SW 1271 (cell line): Measurements from ENCODE around the gene SLC9C2.
A peak's percentile ranks its signal among the peaks of the same experiment; 100 is the strongest.
"Not testable (repeated sequence)": the region's sequence is repeated elsewhere in the genome, so short reads cannot be mapped to it uniquely, and the experiment has no call there.

Experiments used
- DNase-seq, 2 experiments: peaks; one replicate each; lab custom pipeline; 2025; lab: John Stamatoyannopoulos, UW

The SLC9C2 gene

DNA sequence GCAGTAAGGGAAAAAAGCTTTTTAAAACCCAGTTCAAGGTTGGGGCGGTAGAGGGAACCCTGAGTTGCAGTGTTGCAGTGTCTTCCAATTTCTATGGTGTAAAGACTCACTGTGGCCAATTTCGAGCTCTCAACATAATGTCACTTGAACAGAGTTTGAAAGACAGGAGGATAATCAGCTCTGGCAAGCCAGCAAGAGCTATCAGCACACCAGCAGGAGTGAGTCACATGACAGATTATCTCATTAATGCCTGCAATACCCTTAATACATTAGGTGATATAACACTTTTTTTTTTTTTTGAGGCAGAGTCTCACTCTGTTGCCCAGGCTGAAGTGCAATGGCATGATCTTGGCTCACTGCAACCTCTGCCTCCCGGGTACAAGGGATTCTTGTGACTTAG, 22.8 kb downstream of the SLC9C2 start:
- DNase-seq = no peak

DNA sequence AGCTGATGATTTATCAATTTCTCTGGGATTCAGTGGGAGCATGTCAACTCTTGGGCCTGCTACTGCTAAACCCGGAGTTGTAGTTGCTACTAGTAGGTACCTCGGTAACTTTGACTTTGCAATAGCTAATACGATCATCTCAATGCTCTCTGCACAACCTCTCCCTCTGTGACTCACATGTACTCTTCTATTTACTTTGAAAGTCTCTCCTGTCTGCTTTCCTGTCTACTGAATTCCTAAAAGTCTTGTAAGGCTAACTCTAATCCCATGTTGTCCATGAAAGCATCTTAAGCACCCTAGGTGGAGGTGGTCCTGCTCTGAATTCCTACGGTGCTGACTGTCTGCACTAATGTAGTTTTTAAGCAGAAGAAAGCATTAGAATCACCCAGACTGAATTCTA, 29.3 kb downstream of the SLC9C2 start:
- DNase-seq = no peak

DNA sequence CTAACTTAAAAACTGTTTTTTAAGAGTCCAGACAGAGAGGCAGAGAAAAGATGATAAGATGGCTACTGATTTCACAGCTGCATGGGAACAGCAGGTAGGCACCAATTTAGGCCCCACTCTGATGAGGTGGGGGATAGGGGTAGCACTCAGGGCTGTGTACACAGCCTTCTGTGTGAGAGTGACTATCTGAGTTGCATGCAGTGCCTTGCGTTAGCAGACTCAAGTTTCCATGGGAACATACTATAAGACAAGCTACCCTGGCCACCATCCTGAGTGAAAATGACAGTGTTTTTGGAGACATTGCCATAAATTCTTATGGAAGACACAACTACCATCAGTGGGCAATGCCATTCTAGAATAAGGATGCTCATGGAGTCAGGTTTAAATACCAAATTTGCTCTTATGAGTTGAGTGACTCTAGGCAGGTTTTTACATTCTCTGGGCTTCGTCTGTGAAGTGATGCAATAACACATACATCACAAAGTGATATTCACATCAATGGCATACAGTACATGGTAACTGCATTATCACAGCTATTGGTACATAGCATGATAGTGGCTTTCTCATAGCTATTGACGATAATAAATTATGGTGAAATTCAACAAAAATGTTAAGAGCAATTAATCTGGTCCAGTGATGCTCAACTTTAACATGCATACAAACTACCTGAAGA, 30.5 kb downstream of the SLC9C2 start:
- DNase-seq = no peak

DNA sequence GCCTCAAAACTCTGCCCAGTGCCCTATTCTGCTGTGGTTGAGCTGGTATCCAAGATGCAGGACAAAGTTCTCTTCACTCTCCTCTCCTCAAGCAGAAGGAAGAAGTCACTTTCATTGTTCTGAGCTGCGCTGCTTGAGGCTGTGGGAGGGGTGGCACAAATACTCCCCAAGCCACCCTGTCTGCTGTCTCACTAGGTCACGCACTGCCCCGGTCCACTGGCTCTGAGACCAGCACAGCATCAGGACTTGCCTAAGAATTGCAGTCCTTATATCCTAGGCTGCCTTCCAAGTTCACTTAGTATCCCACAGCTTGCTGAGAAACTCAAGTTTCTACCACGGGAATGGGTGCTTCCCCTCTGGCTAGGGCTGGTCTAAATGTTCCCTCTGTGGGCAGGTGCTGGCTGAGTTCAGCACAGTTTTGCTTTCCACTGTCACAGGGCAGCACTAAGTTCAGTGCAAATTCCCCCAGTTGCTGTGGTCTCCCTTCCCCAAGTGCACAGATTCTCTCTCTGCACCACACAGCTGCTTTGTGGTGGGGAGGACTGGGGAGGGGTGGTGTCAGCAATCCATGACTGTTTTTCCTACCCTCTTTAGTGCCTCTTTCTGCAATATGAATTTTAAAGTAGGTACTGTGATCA, 32.4 kb downstream of the SLC9C2 start:
- no peak for DNase-seq

DNA sequence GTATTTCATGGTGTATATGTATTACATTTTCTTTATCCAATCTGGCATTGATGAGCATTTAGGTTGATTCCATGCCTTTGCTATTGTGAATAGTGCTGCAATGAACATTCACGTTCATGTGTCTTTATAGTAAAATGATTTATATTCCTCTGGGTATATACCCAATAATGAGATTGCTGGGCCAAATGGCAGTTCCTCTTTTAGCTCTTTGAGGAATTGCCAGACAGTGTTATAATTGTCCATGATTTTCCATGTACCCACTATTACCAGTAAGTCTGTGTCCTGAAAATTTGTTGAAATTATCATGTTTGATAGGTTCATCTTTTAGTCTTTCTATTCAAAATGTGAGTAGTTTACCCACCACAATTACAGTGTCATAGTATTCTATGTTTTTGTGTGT, 34.4 kb downstream of the SLC9C2 start:
- DNase-seq = no peak

DNA sequence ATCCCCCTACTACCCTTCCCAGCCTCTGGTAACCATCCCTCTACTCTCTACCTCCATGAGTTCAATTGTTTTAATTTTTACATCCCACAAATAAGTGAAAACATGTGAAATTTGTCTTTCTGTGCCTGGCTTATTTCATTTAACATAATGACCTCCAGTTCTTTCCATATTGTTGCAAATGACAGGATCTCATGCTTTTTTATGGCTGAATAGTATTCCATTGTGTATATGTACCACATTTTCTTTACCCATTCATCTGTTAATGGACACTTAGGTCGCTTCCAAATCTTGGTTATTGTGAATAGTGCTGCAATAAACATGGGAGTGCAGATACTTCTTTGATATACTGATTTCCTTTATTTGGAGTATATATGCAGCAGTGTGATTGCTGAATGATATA, 39.0 kb downstream of the SLC9C2 start:
- not testable (repeated sequence) for DNase-seq

DNA sequence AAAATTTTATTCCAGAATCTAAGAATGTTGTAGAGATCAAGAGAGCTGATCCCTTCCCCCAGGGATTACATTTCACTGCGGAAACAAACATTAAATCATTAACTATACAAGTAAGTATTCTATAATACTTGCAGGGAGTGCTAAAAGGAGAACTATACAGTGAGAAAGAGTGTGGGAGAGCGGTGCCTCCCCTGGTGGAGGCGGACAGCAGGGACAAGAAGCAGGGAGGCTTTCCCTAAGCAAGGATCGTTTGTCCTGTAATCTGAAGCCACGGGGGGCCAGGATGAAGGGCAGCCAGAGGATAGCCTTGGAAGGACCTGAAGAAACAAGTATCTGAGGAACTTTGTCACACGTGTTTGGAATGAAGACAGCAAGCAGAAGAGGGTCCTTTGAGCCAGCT, 40.1 kb downstream of the SLC9C2 start:
- DNase-seq = no peak

DNA sequence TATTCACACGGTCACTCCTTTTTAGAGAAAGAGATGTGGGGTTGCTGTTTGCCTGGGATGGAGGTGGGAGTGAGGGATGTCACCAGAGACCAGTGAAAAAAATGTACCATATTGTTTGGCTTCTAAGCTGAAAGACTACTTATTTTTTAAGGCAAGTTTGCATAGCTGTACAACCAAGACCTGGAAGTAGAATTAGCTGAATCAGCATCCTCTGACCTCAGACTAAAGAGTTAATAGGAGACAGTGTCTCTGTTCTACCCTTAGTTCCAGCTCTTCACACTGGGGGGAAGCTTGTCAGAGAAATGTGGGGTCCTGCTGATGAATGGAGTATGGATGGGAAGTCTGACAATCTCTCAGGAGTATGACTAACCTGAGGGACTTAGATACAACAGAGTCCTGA, 41.6 kb downstream of the SLC9C2 start:
- no peak for DNase-seq

DNA sequence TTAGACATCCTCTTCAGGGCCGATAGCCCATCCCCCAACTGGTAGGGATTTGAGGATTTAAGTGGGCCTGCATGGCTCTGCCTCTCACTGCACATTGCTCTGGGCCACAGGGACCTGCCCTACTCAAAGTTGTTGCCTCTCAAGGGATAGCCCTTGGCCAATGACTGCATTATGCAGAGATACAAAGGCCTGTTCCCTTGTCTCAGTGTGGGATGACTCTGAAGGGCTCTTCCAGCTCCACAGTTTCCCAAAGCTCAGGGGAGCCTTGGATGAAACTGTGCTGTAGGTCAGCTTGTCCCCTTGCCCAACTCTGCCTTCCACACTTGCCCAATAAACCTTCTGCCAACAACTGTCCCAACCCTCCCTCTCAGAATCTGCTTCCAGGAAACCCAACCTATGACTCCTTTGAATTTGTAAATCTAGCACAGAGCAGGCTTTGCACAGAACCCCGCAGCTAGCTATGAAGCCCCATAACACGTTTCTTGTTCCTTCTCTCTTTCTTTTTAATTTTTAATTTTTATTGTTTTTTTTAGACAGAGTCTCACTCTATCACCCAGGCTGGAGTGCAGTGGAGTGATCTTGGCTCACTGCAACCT, 42.5 kb downstream of the SLC9C2 start:
- DNase-seq = no peak

DNA sequence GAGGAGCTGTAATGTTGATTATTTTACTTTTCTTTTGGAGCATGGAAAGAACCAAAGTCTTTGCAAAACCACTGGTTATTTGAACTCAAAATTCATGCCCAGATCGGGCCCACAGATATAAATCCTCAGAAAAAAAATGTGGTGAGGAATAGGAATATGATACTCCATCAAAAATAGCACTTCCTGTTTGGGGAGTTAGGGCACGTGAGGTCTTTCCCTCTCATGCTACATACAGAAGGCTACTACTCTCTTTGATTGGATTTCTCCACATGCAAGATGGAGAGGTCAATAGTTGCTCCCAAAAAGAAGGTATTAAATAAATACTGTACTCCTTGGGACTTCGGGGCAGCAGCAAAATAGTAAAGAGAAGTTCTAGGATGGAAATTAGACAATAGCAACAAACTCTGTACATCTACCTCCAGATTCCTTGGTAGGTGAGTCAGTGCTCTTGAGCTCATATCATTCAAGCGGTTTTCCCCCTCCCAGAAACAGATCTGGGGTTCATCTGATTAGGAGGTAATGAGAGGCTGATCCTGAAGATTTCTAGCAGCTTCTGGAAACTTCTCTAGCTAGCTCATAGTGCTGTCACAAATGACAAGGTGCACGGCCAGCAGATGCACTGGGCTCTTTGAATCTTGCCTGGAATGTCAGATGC, 47.1 kb downstream of the SLC9C2 start:
- no peak for DNase-seq

DNA sequence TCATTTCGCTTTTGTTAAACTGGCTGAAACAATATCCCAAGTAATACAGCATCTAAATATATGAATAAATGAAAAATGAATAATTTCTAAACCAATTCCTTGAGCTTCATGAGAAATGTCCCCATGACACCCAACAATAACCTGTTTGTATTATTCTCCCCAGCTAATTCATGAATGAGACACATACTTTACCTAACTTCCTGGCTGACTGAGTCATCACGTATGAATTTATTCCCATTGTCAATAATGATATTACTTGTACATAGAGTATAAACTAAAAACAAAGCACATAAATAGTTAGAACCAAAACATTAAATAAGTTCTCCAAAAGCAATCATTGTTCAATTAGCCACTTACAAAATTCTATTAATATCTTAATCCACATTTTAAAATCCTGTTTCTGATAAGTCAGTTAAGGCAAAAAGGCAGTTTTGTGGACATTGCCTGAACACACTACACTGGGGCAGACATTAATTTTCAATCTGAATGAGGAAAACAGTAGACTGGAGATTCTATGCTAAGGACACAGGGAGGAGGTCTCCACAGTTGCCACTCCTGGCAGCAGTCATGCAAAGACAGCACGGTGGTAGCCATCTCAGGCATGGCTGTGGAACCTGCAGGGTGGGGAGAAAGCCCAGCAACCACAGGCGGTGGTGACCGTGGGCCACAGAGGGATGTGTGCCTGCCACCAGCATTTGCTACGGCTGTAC, 48.2 kb downstream of the SLC9C2 start:
- DNase-seq = peak in 1 of 2 experiments; percentile 14

DNA sequence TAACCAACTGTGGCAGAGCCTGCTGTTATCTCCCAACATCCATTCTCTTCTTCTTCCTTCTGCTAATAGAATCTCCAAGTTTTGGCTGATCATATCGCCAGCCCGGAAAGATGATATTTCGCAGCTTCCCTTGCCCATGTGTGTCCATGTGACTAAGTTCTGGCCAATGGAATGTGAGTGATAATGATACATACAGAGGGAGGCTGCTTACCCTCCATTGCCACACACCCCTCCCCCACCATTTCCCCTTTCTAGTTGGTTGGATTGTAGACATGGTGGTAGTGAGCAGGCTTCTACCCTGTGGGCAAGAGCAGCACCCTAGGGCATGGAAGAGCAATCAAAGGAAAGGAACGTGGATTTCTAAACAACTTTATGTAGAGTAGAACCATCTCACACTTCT, 48.8 kb downstream of the SLC9C2 start:
- DNase-seq = no peak

DNA sequence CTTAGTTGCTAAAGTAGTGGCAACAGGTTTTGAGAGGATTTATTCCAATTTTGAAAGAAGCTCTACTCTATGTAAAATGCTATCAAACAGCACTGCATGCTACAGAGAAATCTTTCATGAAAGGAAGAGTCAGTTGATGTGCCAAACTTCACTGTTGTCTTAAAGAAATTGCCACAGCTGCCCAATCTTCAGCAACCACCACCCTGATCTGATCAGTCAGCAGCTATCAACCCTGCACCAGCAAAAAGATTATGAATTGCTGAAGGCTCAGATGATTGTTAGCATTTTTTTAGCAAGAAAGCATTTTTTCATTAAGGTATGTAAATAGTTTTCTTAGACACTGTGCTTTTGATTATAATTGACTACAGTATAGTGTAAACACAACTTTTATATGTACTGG, 49.6 kb downstream of the SLC9C2 start:
- no peak for DNase-seq

DNA sequence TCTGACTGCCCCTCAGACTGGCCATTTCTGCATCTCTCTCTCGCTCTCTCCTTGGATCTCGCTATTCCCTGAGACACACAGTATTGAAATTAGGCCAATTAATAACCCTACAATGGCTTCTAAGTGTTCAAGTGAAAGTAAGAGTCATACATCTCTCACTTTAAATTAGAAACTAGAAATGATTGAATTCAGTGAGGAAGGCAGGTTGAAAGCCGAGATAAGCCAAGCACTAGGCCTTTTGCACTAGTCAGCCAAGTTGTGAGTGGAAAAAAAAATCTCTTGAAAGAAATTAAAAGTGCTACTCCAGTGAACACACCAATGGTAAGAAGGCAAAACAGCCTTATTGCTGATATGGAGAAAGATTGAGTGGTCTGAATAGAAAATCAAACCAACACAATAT, 51.2 kb downstream of the SLC9C2 start:
- DNase-seq = no peak

DNA sequence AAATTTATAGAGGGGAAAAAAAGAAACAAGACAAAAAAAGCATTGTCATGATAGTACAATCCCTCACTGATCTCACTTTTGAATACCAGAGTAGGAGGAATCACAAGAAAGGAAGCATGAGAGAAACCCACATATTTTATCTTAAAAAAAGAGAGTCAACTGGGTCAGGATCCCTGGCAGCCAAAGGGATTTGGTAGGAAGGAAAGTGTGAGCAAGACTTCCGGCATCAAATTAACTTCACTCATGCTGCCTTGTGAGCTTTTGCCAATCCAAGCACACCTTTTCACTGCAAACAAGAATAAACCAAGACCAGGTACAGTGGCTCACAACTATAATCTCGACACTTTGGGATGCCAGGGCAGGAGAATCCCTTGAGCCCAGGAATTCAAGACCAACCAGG, 53.1 kb downstream of the SLC9C2 start:
- DNase-seq = no peak

DNA sequence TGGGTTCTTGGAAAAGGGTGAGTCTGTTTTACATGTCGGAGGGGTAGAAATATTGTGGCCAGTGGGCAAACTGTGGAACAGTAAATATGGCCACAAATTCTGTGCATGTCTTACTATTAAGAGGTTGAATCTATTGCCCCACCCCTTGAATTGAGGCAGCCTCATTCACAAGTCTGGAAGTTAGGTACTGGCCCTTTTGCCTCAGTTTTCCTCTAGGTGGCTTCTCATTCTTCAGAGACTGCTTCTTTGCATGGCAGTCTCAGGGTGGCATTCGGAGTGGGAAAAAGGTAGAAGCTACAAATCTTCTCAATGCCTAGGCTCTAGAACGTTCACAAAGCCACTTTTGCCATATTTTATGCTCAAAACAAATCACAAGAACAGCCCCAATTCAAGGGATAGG, 57.2 kb downstream of the SLC9C2 start:
- DNase-seq = no peak

DNA sequence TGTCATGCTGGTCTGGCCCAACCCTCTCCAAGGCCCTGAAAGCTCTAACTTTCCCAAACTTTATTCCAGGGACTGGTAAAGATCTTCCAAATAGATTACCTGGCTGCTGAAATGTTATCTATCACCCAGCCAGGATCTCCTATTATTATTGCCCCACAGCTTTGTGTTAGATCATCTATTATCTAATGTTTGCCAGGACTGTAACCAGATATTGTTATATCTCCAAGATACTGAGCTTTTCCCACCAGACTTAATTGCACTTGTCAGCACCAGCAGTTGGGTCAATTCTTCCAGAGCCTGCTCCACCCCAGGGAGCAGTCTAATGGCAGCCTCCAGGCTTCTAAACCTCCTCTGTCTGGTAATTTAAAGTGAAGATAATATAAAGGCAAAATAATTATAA, 66.6 kb downstream of the SLC9C2 start:
- no peak for DNase-seq

DNA sequence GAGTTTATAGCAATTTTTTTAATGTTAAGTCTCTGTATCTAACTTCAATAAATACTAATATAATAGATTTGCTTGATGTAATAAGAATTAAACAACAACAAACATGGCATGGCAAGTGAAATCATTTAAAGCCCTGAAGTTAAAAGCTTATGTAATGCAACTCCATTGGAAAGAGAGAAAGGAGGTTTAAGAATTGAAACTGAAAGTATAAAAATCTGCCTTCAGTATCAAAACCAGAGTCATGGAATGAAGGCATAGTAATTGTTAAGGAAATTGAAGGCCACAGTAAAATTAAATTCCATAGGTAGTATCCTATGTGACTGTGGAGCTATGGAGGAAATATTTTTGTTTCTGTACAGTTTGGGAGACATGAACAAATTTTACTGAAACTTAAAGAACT, 70.6 kb downstream of the SLC9C2 start:
- no peak for DNase-seq

DNA sequence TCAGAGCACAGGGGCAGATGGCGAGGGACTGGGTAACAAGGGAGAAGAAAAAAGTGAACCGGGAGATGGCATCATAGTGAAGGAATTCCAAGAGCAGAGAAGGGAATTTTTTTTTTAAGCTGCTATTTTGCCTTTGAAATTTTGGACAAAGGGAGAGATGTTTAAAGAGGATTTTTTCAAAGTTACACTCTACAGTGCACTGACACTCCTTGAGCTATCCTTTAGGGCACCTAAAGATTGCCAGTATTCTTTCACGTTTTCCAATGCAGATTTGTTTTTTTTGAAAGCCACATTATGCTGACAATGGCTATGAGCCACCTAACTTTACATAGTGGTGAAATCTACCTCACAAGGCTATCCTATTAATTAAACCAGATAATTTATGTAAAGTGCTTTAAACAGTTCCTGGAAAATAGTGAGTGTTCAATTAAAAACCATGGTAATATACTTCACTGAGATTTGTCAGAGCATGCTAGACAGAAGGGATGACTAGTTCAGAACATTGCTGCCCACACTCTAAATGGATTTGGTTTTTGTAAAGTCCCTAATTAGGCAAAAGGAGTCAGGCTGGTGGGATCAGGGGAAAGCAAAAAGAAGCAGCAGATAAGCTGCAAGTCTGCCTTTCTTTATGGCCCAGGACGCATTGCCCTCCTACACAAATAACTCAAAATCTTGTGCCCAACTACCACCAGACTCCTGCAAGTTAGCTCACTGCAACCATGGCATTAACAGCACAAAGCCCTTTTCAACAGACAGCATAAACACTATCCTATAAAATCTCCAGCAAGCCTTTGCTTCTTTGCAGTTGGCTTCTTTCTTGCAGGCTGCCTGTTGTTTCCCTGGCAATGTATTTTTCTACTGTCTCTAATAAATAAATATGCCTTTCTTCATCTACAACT, 71.8 kb downstream of the SLC9C2 start:
- no peak for DNase-seq

DNA sequence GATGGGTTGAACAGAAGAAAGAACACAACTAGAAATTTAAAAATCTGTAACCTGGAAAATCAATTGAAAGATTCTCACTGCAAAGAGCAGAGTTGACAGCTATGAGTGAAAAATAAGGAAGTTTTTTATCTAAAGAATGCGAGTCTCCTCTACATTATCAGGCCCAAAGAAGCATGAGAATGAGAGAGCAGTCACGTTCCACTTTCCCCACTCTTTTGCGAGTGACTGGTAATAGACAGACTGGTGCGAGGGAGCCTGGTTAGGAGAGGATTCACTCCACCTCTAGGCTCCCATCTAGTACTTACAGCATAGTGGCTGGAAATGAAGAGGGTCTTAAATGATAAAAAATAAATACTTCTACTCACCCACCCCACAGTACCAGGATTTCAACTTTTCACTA, 73.8 kb downstream of the SLC9C2 start:
- DNase-seq = no peak

DNA sequence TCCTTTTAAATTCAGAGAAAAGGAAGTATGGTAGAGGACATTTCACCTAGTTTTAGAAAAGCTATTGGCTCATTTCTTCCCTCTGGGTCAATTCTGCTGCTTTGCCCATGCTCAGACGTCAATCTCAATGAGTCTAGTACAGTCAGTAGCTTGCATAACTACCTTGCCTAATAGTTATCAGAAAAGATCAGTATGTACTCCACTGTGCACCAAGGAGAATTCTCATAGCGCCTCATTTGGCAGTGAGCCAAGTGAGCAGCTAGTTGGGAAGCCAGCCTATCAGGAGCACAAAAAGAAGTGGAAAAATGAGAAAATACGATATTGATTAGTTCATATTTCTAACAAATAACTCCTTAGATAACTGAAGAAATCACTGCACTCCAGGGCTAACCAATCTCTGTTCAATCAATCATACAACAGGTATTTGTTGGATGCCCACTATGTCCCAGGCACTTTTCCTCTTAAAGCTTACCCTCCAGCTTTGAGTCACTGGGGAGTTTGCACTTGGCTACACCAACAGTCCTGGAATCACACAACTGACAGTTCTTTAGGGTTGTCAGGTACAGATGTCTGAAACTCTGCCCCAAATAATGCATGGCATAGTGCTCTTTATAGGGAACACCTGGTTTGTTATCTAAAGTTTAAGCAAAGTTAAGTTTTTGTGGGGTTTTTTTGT, 75.6 kb downstream of the SLC9C2 start:
- no peak for DNase-seq
